ENCODE measurements around the gene RIPOR3.
"Not testable (repeated sequence)": the region's sequence is repeated elsewhere in the genome, so short reads cannot be mapped to it uniquely, and the experiment has no call there.

DNA sequence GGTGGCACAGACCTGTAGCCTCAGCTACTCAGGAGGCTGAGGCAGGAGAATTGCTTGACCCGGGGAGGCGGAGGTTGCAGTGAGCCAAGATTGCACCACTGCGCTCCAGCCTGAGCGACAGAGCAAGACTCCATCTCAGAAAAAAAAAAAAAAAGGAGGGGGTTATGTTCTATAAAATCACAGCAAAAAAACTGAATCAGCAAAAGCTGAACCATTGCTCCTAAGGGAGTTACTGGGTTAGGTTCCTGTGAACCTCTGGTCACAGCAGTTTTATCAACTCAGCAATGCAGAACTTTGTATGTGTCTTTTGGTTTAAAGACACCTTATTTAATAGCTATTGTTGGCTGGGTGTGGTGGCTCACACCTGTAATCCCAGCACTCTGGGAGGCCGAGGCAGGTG lies 92.6 kb downstream of the RIPOR3 start:
- not testable (repeated sequence) for TF ChIP-seq POLR2A (IDR thresholded peaks at IDR 0.05; ENCODE audit: low read length); HDAC2 (IDR thresholded peaks at IDR 0.05); SREBF2 (IDR thresholded peaks at IDR 0.05); PHF8 (IDR thresholded peaks at IDR 0.05; ENCODE audit: borderline replicate concordance, low read depth); HEYL (CRISPR knock-in tag; IDR thresholded peaks at IDR 0.05); RAD21 (conservative IDR thresholded peaks at IDR 0.05 in 1 of 2, IDR thresholded peaks at IDR 0.05 in 1 of 2)
- TF ChIP-seq, protein P1, sequence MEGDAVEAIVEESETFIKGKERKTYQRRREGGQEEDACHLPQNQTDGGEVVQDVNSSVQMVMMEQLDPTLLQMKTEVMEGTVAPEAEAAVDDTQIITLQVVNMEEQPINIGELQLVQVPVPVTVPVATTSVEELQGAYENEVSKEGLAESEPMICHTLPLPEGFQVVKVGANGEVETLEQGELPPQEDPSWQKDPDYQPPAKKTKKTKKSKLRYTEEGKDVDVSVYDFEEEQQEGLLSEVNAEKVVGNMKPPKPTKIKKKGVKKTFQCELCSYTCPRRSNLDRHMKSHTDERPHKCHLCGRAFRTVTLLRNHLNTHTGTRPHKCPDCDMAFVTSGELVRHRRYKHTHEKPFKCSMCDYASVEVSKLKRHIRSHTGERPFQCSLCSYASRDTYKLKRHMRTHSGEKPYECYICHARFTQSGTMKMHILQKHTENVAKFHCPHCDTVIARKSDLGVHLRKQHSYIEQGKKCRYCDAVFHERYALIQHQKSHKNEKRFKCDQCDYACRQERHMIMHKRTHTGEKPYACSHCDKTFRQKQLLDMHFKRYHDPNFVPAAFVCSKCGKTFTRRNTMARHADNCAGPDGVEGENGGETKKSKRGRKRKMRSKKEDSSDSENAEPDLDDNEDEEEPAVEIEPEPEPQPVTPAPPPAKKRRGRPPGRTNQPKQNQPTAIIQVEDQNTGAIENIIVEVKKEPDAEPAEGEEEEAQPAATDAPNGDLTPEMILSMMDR (IDR thresholded peaks at IDR 0.05): not testable (repeated sequence)
- TF ChIP-seq, protein P2, sequence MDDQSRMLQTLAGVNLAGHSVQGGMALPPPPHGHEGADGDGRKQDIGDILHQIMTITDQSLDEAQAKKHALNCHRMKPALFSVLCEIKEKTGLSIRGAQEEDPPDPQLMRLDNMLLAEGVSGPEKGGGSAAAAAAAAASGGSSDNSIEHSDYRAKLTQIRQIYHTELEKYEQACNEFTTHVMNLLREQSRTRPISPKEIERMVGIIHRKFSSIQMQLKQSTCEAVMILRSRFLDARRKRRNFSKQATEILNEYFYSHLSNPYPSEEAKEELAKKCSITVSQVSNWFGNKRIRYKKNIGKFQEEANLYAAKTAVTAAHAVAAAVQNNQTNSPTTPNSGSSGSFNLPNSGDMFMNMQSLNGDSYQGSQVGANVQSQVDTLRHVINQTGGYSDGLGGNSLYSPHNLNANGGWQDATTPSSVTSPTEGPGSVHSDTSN (IDR thresholded peaks at IDR 0.05): not testable (repeated sequence)
- TF ChIP-seq, protein P3, sequence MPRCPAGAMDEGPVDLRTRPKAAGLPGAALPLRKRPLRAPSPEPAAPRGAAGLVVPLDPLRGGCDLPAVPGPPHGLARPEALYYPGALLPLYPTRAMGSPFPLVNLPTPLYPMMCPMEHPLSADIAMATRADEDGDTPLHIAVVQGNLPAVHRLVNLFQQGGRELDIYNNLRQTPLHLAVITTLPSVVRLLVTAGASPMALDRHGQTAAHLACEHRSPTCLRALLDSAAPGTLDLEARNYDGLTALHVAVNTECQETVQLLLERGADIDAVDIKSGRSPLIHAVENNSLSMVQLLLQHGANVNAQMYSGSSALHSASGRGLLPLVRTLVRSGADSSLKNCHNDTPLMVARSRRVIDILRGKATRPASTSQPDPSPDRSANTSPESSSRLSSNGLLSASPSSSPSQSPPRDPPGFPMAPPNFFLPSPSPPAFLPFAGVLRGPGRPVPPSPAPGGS (IDR thresholded peaks at IDR 0.05): not testable (repeated sequence)
